T-helper 1 cell treated with Interleukin-12 subunit alpha and Interleukin-12 subunit beta and Interleukin-4 antibody, amounts not matched to agents 30 ng/mL and 1 ng/mL, for 36 hours (primary cell): Measurements from ENCODE around the gene TFCP2L1. TPM values are rescaled to one million over a fixed set of nuclear protein-coding genes. Genes with fewer than 3 reads are reported as not detected.

Experiments used
- intact Hi-C: fragments of 100-400 bp; cut with micrococcal nuclease; formaldehyde crosslinking; loops from one replicate; pipeline ENCODE4 v1.15.1; 2024
- total RNA-seq: library from RNA; stranded (reverse); gene quantifications from 2 replicates; pipeline ENCODE4 v1.2.3, GENCODE V29; 2022

Gene TFCP2L1
- total RNA-seq, 1 donor from 2014 or later: not detected

DNA sequence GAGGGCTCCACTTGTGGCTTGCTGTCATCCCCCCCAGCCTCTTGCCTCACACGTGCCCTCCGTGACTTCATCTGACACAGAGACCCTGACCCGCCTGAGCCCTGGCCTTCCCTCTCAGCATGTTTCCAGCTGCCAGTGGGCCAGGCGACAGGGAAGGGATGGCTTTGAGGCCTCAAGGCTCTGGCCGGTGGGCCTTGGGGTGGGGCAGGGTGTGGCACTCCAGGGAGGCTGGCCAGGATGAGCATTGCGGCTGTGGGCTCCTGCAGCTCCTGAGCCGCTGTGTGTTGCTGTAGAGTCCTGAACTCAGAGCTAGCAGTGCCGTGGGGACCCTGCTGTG is 85.0 kb downstream of the TFCP2L1 start:
- intact Hi-C loops: no loop called here

DNA sequence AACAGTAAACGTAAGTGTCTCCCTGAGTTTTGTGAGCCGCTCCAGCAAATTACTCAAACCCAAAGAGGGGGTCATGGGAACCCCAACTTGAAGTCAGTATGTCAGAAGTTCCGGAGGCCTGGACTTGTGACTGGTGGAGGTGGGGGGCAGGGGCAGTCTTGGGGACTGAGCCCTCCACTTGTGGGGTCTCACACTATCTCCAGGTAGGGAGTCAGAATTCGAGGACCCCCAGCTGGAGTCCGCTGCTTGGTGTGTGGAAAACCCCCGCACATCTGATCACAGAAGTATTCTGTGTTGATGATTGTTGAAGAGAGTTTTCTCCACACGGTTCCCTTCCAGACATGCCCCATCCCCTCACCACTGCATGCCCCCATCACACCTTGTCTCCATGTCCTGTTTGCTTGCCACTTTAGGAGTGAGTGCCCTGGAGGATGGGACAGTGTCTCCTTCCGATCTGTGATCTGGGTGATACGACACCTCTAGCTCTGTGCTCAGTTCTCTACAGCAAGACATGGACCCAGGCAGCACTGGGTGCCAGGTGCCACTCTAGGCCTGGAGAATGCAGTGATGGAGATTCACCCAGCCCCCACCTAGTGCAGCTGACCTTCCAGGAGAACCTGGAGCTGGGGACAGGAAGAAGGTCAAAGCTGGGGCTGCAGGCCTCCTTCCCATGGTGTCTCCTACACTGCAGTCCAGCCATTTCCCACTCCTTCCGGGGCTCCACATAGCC is 85.6 kb downstream of the TFCP2L1 start:
- intact Hi-C loops: no loop called here

DNA sequence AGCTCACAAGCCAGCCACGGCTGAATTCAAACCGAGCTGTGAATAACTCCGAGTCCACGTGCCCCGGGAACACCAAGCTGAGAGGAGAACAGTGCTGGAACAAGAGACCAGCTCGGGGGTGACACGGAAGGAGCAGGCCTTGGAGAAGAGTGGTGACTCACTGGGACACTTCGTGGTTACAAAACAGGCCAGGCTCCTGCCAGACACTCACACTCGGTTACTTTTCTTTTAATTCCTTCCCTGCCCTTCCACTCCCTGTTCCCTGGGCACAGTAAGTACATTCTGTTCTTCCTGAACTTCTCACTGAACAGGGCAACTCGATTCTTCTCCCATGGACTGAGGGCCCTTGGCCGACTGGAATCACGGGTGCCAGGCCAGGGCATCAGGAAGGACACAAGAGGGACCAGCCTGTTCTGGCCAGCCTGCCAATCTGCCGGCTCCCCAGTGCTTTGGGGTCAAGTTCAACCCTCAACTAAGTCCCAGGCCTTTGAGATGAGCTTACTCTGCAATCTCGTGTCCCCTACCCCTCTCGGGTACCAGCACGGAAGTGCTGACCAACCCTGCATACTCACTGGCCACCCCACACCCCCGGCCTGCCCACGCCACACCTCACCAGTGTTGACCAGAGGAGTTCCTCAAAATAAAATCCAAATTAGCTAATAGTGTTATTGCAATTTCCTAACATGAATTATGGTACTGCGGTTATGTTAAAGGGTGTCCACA is 87.5 kb downstream of the TFCP2L1 start:
- intact Hi-C loops: no loop called here

DNA sequence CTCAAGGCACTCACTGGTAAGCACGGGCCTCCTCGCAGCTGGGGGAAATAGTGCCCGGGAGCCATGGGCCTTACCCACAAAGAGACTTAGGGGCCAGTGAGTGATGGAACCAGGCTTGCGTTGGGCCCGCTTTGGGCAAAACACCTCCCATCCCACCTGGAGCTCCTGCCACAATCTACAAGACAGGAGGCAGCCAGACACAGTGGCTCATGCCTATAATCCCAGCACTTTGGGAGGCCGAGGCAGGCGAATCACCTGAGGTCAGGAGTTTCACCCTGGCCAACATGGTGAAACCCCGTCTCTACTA is 88.2 kb downstream of the TFCP2L1 start:
- intact Hi-C loops: no loop called here

DNA sequence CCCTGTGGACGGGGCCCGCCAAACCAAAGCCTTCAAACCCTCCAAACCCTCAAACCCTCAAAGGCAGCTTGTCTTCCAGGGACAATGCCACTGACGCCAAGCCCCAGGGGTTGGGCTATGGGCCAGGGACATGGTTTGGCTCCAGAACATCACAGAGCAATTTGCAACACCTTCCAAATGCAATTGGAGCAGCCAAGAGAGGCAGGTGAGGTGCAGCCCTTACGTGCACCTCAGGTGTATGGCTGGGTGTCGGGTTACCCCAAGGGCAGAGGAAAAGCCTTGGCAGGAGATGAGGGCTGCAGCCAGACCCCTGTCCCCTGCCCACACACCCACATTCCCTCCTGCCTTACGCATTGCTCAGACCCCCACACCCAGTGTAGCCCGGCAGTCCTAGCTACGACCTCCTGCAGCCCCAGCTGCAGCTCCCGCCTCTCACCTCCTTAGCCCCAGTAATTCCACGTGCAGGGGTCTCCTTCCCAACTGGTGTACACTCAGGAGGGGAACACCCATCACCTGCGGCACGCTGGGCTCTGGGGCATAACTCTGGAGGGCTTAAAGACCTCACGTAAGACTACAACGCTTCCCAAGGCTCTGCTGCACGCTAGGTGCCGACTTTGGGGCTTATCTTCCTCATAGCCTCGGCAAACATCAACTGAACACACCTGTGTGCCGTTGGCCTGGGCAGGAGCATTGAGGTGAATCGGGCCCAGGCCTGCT is 88.7 kb downstream of the TFCP2L1 start:
- intact Hi-C loops: no loop called here

DNA sequence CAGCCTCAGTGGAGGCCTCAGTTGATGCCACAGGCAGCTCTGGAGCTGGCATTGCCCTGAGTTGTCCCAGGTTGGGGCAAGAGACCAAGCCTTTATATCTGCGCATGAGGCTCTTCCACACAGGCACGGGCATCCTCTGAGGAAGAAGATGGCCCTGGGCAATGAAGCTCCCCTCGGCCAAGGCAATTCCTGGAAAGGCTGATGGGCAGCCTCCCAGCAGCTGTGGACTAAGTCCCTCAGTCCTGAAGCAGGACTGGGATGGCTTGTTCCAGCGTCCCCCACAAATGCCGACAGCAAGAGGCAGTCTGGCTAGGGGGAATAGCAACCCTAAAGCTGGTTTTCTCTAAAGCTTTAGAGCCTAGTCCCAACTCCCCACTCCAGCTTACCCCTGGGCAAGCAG is 90.0 kb downstream of the TFCP2L1 start:
- intact Hi-C loops: no loop called here

DNA sequence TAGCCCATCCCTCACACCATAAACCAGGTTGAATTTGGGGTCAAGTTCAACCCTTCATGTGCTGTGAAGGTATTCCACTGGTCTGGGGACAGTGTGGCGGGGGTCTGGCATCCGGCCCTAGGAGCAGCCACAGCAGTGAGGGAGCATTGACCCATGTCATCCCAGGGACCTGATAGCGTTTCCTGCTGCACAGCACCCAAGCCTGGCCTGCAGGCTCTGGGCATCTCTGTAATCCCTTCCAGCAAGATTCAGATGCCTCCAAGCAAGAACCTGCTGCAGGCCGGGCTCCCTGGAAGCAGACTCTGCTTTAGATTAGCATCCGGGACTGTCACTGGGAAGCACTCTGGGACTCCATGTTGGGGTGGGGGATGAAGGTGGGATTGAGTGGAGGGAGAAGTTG is 90.4 kb downstream of the TFCP2L1 start:
- intact Hi-C loops: no loop called here

DNA sequence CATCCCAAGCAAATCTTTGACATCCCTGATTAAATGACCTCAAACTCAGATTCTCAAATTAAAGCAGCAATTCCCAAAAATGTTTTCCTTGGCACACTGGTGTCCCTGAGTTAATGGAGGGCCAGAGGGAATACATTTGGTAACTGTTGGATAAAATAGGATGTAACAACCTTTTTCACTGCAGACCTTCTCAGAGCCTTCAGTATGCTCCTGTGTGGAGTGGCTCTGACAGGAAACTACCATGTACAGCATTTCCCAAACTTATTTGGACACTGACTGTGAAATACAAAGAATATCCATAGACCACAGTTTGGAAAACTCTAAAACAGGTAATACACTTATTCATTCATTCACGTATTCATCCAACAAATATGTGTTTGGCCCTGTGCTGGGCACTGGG is 91.8 kb downstream of the TFCP2L1 start:
- intact Hi-C loops: no loop called here

DNA sequence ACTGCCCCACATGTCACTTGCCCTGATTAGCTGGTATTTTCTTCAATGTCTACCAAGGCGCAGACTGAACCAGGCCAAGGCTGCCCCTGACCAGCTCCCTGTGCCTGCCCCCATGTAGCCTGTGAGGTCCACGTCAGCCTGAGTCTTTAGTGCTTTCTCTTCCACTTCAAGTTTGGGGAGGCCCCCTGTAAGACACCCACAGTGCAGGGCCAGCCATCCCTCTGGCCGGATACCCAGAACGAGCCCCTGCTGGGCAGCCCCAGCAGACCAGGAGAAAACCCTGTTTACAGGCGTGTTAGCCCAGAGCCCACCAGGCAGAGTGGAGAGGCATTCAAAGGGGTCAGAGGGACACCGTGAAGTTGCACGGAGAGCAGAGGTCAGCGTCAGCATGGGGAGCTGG is 92.4 kb downstream of the TFCP2L1 start:
- intact Hi-C loops: no loop called here

DNA sequence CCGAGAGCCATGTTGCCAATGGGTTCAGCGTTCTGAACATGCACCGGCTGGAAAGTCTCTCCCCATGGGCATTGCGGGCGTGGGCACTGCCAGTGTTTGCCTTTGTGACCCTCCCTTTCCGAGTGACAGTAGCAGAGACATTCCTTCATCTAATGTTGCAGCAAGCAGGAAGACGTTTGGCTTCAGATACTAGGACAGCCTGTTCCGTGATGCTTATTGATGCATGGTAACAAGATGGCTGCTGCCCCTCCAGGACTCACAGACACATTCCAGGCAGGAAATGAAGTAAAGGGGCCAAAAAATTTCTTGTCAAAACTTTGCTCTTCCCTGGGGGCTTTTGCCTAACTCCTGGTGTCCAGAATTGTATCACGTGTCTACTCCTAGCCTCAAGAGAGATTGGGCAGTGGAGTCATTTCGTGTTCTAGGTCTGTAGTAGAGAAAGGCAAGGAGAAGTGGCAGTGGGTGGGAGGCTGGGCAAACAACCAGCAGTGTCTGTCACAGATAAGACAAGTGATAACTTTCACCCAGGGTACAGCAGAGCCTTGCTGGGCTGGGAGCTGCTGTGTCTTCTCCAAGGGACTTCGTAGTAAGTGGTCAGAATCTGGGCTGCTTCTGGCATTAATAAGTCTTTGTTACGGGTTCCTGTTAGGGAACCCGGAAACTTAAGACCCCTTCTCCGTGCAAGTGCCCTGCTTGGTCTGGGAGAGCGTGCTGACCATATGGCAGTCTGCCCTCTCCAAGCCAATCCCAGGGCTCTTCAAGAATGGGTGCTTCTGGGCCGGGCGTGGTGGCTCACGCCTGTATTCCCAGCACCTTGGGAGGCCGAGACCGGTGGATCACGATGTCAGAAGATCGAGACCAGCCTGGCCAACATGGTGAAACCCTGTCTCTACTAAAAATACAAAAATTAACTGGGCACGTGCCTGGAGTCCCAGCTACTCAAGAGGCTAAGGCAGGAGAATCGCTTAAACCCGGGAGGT is 93.5 kb downstream of the TFCP2L1 start:
- intact Hi-C loops: no loop called here

DNA sequence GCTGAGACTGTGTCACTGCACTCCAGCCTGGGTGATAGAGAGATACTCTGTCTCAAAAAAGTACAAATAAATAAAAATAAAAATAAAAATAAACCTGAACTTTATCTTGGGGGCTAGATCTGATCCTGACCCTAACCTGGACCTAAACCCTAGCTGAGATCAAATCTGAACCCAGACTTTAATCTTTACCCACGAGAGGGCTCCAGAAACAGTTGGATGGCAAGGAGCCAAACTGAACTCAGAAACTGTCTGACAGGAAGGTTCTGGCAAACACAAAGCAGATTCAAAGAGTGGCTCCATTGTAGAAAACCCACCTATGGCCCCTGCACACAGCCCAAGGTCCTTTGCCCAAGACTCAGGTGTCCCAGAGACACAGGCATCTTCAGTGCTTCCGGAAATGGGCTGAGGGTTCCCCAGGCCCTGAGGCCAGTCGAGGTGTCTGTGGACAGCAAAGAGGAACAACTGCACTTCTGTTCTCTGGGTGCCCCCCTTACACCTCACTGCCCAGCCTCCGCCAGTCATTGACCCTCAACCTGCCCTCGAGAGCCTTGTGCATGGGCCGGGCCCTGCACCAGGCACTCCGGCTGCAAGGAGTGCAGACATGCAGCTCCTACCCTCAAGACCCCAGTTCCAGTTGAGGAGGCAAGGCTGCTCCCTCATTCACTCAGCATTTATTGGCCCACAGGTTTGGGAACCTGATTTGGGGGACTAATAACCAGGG is 95.2 kb downstream of the TFCP2L1 start:
- intact Hi-C loops: no loop called here

DNA sequence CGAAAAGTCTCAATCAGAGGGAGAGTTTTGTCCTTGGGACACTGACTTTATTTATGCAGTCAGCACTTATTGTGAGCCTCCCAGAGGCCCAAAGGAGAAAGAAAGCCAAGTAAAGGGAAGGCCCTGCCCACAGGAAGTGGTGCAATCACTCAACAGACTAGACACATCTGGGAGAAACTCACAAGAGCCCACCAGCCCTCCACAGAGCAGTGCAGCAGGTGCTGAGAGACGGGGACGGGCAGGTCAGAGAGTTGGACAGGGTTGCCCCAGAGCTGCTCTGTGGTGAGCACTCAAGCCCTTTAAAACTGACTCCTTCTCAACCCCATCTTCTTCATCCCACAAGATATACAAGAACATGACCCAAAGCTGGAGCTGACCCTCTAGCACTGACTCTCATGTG is 96.0 kb downstream of the TFCP2L1 start:
- intact Hi-C loops: no loop called here

DNA sequence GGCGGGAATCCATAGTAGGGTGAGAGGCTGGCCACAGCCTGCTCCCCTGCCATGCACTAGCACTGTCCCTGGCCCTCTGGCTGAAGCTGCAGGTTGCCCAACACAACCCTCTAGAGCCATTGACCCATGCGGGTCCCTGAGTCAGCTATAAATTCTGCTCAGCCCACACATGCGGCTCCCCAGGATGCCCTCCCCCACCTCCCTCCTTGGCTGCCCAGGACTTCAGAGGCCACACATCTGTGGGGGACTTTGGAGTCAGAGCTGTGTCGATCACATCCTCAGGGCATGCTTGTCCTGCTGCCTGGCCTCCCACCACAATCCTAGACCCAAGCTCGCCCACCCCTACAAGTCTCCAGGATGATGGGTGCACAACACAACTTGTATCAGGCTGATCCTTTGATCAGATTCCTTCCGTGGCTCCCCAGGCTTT is 97.0 kb downstream of the TFCP2L1 start:
- intact Hi-C loops: no loop called here

DNA sequence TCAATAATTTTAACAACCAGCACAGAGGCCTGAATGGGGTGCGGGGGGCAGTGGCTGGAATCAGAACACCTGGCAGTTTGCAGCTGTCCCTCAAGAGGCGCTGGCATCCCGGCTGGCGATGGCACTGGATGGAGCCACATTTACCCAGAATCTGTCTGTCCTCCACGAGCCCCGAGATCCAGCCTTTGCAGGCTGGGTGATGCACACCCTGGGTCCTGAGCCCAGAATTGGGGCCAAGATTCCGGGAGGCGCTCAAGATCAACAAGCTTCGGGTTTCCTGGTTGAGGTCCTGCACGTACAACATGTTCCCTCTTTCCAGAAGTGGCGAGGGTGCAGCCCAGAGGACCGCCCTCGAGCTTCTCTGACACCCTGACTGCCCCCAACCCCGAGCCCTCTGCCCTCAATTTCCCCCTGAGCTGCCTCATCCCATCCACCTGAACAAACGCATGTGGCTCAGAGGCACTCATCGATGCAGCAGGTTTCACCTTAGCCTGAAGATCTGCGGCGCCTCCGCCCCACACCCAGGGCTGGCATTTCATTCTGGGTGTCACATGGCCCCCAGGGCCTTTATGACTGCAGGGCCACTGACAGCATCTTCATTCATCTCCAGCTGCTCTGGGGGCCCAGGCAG is 97.5 kb downstream of the TFCP2L1 start:
- intact Hi-C loops: no loop called here

DNA sequence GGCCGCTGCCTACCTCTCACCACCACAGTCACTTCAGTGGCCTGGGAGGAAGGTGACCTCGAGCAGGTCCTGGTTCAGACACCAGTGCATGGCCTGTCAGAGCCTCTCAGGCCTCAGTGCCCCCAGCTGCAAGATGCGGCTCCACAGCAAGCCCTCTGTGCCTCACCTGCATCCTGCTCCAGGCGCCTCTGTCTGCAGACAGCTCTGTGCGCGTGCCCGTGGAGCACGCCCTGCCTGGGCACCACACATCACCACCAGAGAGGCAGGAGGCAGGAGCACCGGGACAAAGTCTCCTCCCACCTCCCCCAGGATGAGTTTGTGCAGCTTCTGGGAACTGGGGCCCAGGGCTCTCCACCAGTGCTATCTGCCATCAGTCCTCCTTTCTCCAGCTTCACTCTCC is 98.7 kb downstream of the TFCP2L1 start:
- intact Hi-C loops: no loop called here

DNA sequence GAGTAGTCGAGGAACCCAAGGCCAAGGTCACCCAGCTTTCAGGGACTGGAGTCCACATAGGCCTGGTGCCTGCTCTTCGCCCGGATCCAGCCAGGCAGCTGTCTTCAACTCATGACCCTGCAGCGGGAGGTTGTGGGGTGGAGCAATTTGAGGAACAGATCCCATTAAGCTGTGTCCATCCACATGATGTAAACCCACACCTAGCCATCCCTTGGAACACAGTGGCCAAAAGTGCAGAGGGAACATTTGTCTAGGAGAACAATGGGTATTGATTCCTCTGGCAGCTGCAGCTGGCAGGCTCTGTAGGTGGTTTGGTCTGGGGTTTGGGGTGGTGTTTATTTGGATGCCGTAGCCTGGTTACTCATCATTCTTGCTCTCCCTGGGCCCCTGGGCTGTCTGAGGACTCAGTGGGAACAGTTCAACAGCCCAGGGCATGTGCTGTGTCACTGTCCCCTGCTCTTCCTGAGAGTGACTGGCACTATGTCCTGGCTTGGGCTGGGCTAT is 99.4 kb downstream of the TFCP2L1 start:
- intact Hi-C loops: no loop called here

DNA sequence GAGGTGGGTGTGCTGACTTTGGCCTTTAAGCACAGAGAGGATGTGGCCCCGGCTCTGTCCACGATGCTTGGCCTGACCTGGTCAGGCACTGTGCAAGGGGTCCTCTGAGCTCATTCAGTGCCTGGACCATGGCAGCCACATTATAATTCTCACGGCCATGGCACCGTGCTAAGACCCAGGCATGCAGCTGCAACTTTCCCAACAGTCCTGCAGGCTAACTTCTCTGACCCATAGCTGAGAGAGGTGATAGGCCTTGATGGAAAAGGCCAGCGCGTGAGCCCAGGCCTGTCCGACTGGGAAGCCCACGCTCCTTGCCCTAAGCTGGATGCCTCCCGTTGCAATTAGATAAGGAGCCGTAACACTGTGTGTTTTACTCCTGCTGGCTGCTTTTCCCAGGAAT is 99.9 kb downstream of the TFCP2L1 start:
- intact Hi-C loops: no loop called here

DNA sequence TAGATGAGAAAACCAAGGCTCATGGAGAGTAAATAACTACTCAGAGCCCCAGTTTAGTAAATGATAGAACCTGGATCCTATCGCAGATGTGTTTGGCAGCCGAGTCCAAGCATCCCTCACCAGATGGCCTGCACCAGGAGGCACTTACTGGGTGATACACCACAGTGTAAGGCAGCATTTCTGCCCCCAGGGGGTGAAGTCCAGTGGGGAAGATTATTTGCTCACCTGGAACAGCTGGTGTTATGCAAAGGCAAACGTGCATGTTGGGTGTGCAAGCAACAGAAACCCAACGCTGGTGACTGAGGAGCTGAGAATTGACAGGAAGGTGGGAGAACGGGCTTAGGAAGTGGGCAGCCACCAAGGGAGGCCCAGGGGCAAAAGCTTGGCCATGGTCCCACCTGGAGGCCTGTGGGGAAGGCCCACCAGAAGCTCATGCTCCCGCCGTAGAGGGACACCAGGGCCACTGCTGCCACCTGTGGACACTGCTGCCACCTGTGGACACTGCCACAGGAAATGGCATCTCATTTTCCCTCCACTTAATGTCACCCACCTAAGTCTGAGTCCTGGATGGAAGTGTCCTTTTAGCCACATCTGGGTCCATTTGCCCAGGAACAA is 100.6 kb downstream of the TFCP2L1 start:
- intact Hi-C loops: no loop called here

DNA sequence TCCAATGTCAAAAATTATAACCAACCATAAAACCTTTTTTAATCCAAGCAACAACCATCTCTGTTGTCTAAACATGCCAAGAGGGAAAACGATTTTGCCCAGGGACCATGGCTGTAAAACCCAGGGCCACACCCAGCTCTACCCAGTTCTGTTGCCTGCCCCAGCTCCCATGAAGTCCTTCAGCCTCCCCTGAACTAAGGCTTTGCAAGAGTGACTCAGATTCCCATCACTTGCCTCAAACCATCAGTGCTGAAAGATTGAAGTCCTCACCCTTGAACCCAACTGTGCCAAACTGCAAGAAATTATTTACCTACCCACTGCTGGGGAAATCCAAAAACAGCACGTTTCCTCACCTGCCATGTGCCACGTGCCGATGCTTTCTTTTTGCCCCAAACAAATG is 102.5 kb downstream of the TFCP2L1 start:
- intact Hi-C loops: no loop called here

DNA sequence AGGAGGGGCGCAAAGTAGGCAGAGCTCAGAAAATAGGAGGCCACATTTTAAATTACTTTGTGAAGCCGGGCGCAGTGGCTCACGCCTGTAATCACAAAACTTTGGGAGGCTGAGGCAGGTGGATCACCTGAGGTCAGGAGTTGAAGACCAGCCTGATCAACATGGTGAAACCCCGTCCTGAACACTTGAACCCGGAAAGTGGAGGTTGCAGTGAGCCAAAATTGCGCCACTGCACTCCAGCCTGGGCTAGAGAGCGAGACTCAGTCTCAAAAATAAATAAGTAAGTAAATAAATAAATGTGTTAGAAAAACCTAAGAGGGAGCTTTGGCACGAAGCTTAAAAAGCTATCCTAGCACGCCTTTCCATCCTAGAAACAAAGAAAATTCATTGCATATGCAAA is 105.5 kb downstream of the TFCP2L1 start:
- intact Hi-C loops: no loop called here
